Inflammatory macrophage treated with lipopolysaccharide for 4 hours (primary cell): Measurements from ENCODE around the gene TPM4.

Source experiments
- DNase-seq: peaks from one replicate; pipeline ENCODE4 v3.0.0-alpha.2; 2020

The TPM4 gene

GRCh38 chr19:16133818-16134217 lies 57.5 kb downstream of the TPM4 start:
- DNase-seq, result no peak

GRCh38 chr19:16134510-16134909 lies 58.2 kb downstream of the TPM4 start:
- no peak for DNase-seq

GRCh38 chr19:16135430-16136127 lies 59.3 kb downstream of the TPM4 start:
- DNase-seq, result no peak

GRCh38 chr19:16136185-16136999 lies 60.1 kb downstream of the TPM4 start:
- DNase-seq, result no peak

- DNase-seq, result no peak
Observed at GRCh38 chr19:16139752-16140151, 63.5 kb downstream of the TPM4 start.

- DNase-seq, result no peak
Observed at GRCh38 chr19:16141043-16141442, 64.7 kb downstream of the TPM4 start.

- peak; percentile 83 for DNase-seq
Observed at GRCh38 chr19:16142032-16142580, 65.8 kb downstream of the TPM4 start.

DNA sequence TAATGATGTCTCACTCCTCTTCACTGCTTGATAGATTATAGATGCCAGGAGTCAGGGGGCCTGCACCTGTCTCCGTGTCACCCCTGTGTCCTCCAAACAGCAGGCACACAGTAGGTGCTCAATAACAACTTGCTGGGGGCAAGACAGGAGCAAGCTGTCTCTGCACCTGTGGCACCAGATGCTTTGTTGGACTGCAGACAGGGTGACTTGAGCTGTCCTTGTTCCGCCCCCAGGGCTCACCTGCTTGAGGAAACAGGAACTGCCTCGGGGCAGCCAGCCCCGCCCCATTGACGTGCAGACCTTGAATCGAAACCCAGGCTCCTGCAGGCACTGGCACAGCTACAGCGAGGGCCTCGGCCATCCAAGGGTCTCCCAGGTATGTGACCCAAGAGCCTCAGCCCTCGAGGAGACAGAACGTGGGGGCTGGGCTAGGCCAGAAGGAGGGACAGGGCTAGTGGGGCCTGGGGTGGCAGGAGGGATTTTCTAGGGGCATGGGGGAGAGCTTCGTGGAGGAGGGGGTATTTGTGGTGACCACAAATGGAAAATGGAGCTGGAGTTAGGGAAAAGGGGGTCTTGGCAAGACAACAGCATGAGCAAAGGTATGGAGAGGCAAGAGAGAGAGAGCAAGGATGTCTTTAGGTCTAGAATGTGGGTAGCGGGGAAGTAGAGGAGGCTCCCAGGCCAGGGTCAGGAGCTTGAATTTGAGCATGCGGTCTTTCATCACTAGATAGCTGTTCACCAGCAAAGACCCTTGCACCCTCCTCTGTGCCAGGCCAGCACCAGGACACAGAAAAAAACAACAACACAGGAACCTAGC lies 67.3 kb downstream of the TPM4 start, which contains the start of gene HSH2D:
TSS of gene HSH2D (plus strand) at position 287 of the 817 bp plus-strand sequence. CDS start 5,066 bp downstream, outside the sequence.
- DNase-seq, result peak; percentile 69

GRCh38 chr19:16144216-16144581 lies 67.9 kb downstream of the TPM4 start:
- no peak for DNase-seq

DNA sequence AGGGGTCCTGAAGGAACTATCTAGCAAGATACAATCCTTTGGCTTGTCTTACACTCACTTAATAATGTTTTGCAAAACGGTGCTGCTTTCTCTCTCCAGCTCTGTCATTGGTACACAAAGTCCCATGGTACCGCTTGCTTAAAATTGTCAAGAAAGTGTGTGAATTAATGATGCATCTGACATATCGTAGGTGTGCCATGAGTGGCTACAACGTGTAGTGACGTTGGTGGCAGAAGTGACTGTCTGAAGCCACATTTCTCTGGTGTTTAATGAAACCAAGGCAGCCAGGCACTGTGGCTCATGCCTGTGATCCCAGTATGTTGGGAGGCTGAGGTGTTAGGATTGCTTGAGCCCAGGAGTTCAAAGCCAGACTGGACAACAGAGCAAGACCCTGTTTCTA lies 69.8 kb downstream of the TPM4 start:
- no peak for DNase-seq

DNA sequence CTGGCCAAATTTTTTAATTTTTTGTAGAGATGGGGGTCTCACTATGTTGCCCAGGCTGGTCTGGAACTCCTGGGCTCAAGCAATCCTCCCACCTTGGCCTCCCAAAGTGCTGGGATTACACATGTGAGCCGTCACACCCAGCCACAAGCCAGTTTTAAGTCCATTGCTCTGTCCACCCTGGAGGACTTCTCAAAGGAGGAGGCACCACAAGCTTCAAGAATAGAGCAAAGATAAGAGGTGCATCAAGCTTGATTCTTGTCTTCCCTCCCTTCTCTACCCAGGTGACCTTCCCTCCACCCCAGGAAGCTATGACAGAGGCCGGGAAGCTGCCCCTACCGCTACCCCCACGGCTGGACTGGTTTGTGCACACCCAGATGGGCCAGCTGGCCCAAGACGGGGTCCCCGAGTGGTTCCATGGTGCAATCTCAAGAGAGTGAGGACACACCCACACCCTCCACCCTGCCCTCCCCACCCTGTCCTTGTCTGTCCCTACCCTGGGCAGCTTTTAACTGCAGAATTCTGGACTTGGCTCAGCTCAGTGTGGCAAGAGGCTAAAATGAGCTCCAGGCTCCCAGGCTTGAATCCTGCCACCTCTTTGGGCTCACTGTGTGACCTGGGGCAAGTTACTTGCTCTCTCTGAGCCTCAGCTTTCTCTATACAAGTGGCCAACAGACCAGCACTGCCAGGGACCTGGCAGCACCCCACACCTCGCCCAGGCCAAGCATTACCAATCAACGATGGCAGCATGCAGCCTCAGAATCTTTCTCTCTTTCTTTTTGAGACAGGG lies 72.3 kb downstream of the TPM4 start:
- DNase-seq, result no peak
